Neural progenitor cell (in vitro differentiated cells): ENCODE measurements around the gene WIZ. TPM values are rescaled to one million over a fixed set of nuclear protein-coding genes. Genes with fewer than 3 reads are reported as not detected.

ENCODE experiments used
- DNase-seq: peaks from one replicate; pipeline ENCODE4 v3.0.0-alpha.2; 2016; ENCODE audit warnings: low spot score
- H2AFZ ChIP-seq: fragments of 200-600 bp; sonication (generic); replicated peaks from 2 replicates; pipeline ENCODE4 v1.6.1; 2016; ENCODE audit warnings: antibody characterized with exemption
- H3F3A ChIP-seq: fragments of 200-600 bp; sonication (generic); 2 replicates; pipeline ENCODE4 v1.6.1; 2016; ENCODE audit warnings: antibody characterized with exemption, low read depth
- H3K27ac ChIP-seq: fragments of 200-600 bp; sonication (generic); 2 replicates; pipeline ENCODE4 v1.5.1; 2016; ENCODE audit warnings: mild to moderate bottlenecking
- H3K27me3 ChIP-seq: fragments of 200-600 bp; sonication (generic); 2 replicates; pipeline ENCODE4 v1.6.1; 2016; ENCODE audit warnings: mild to moderate bottlenecking, moderate library complexity
- H3K36me3 ChIP-seq: fragments of 200-600 bp; sonication (generic); 2 replicates; pipeline ENCODE4 v1.5.1; 2016
- H3K4me1 ChIP-seq: fragments of 200-600 bp; sonication (generic); 2 replicates; pipeline ENCODE4 v1.6.1; 2016; ENCODE audit warnings: mixed run types
- H3K4me2 ChIP-seq: fragments of 200-600 bp; sonication (generic); 2 replicates; pipeline ENCODE4 v1.6.1; 2016
- H3K4me3 ChIP-seq: fragments of 200-600 bp; sonication (generic); 2 replicates; pipeline ENCODE4 v1.5.1; 2016
- H3K79me2 ChIP-seq: fragments of 200-600 bp; sonication (generic); 2 replicates; pipeline ENCODE4 v1.6.1; 2016; ENCODE audit warnings: low read depth
- H3K9ac ChIP-seq: fragments of 200-600 bp; sonication (generic); 2 replicates; pipeline ENCODE4 v1.6.1; 2016
- H3K9me3 ChIP-seq: fragments of 200-600 bp; sonication (generic); 2 replicates; pipeline ENCODE4 v1.5.1; 2016; ENCODE audit warnings: low read depth
- H4K20me1 ChIP-seq: fragments of 200-600 bp; sonication (generic); 2 replicates; pipeline ENCODE4 v1.6.1; 2016; ENCODE audit warnings: low read depth
- H3K27ac Mint-ChIP-seq: 3 replicates; pipeline ENCODE4 v1.8.0; 2021; ENCODE audit warnings: mixed read lengths
- H3K27me3 Mint-ChIP-seq: 2 replicates; pipeline ENCODE4 v1.8.0; 2022; ENCODE audit warnings: low read depth, mild to moderate bottlenecking, inconsistent platforms, moderate library complexity, mixed read lengths; ENCODE audit not compliant: insufficient read depth
- H3K36me3 Mint-ChIP-seq: 3 replicates; pipeline ENCODE4 v1.8.0; 2021; ENCODE audit warnings: mixed read lengths
- H3K4me1 Mint-ChIP-seq: 3 replicates; pipeline ENCODE4 v1.8.0; 2021; ENCODE audit warnings: mixed read lengths
- H3K4me3 Mint-ChIP-seq: 3 replicates; pipeline ENCODE4 v1.8.0; 2021; ENCODE audit warnings: mild to moderate bottlenecking, moderate library complexity, mixed read lengths
- H3K9me3 Mint-ChIP-seq: 3 replicates; pipeline ENCODE4 v1.8.0; 2020; ENCODE audit warnings: mixed read lengths
- CTCF ChIP-seq: fragments of 200-600 bp; sonication (generic); IDR thresholded peaks from 2 replicates; pipeline ENCODE4 v1.5.1; 2017; ENCODE audit warnings: antibody characterized with exemption, mild to moderate bottlenecking
- EZH2 ChIP-seq: fragments of 200-600 bp; sonication (generic); IDR thresholded peaks from 2 replicates; pipeline ENCODE4 v1.6.1; 2017; ENCODE audit warnings: antibody characterized with exemption, mild to moderate bottlenecking, moderate library complexity
- EZH2phosphoT487 ChIP-seq: fragments of 200-600 bp; sonication (generic); IDR thresholded peaks from 2 replicates; pipeline ENCODE4 v1.6.1; 2017; ENCODE audit warnings: antibody characterized with exemption
- total RNA-seq: library from RNA; depleted of rRNA; stranded (reverse); fragments of >200 nt; gene quantifications from 2 replicates; pipeline ENCODE4 v1.2.3, GENCODE V29; 2015; ENCODE audit warnings: low replicate concordance

The WIZ gene
- total RNA-seq, 1 donor from 2014 or later: 9.1 TPM

GRCh38 chr19:15431396-15432017 lies 18.2 kb downstream of the WIZ start:
- peak overlapping the region; percentile 98 for H3K9ac ChIP-seq
- no peaks in the 10 kb centered on the region for H3K36me3 ChIP-seq
- peak overlapping the region; percentile 95 for H3K4me2 ChIP-seq
- no peaks in the 10 kb centered on the region for H3K9me3 Mint-ChIP-seq
- peaks cover 11% of the 10 kb centered on the region for H3K36me3 Mint-ChIP-seq
- H3F3A ChIP-seq: peaks cover 11% of the 10 kb centered on the region
- peak; percentile 32 for DNase-seq
- H3K27me3 ChIP-seq: no peaks in the 10 kb centered on the region
- peaks cover 7% of the 10 kb centered on the region for H3K27me3 Mint-ChIP-seq
- no peak for TF ChIP-seq CTCF
- TF ChIP-seq EZH2phosphoT487: no peak
- TF ChIP-seq EZH2: no peak
- no peak overlapping the region for H3K27ac ChIP-seq
- peaks cover 36% of the 10 kb centered on the region for H3K79me2 ChIP-seq
- H3K9me3 ChIP-seq: no peaks in the 10 kb centered on the region
- H3K4me3 Mint-ChIP-seq: peak overlapping the region; percentile 98
- peaks cover 5% of the 10 kb centered on the region for H3K4me1 ChIP-seq
- no peak overlapping the region for H2AFZ ChIP-seq
- H3K4me1 Mint-ChIP-seq: peaks cover 24% of the 10 kb centered on the region
- peak overlapping the region; percentile 97 for H3K27ac Mint-ChIP-seq
- peak overlapping the region; percentile 100 for H3K4me3 ChIP-seq
- peaks cover 27% of the 10 kb centered on the region for H4K20me1 ChIP-seq

- Histone ChIP-seq H3K79me2 (peaks cover 36% of the 10 kb centered on the region), H3K9ac (no peak overlapping the region), H4K20me1 (peaks cover 27% of the 10 kb centered on the region), H3K4me1 (peaks cover 5% of the 10 kb centered on the region), H3K4me3 (no peak overlapping the region), H3K4me2 (peak overlapping the region; percentile 95), H3K9me3 (no peaks in the 10 kb centered on the region), H3K36me3 (no peaks in the 10 kb centered on the region), H2AFZ (no peak overlapping the region), H3K27ac (no peak overlapping the region), H3F3A (peaks cover 11% of the 10 kb centered on the region), H3K27me3 (no peaks in the 10 kb centered on the region)
- DNase-seq: no peak
- Mint-ChIP-seq H3K27ac (peak overlapping the region; percentile 26), H3K9me3 (peaks cover 2% of the 10 kb centered on the region), H3K27me3 (peaks cover 10% of the 10 kb centered on the region), H3K4me3 (peak overlapping the region; percentile 98), H3K36me3 (peaks cover 18% of the 10 kb centered on the region), H3K4me1 (peaks cover 24% of the 10 kb centered on the region)
- TF ChIP-seq EZH2 (no peak), CTCF (no peak), EZH2phosphoT487 (no peak)
Observed at GRCh38 chr19:15430526-15431120, 19.1 kb downstream of the WIZ start.

- no peaks in the 10 kb centered on the region for H3K27me3 ChIP-seq
- no peak for TF ChIP-seq EZH2phosphoT487
- TF ChIP-seq EZH2: no peak
- TF ChIP-seq CTCF: no peak
- H3K9me3 ChIP-seq: no peaks in the 10 kb centered on the region
- peaks cover 5% of the 10 kb centered on the region for H3K4me1 ChIP-seq
- peak overlapping the region; percentile 26 for H3K27ac Mint-ChIP-seq
- peaks cover 27% of the 10 kb centered on the region for H4K20me1 ChIP-seq
- H3K36me3 Mint-ChIP-seq: peaks cover 18% of the 10 kb centered on the region
- H3K4me1 Mint-ChIP-seq: peaks cover 24% of the 10 kb centered on the region
- no peak overlapping the region for H3K27ac ChIP-seq
- DNase-seq: no peak
- H3K4me2 ChIP-seq: no peak overlapping the region
- H3K4me3 ChIP-seq: no peak overlapping the region
- H3K36me3 ChIP-seq: no peaks in the 10 kb centered on the region
- H3K9ac ChIP-seq: no peak overlapping the region
- peaks cover 36% of the 10 kb centered on the region for H3K79me2 ChIP-seq
- H3F3A ChIP-seq: peaks cover 11% of the 10 kb centered on the region
- peaks cover 2% of the 10 kb centered on the region for H3K9me3 Mint-ChIP-seq
- peak overlapping the region; percentile 98 for H3K4me3 Mint-ChIP-seq
- peaks cover 10% of the 10 kb centered on the region for H3K27me3 Mint-ChIP-seq
- no peak overlapping the region for H2AFZ ChIP-seq
Observed at GRCh38 chr19:15429825-15430467, 19.8 kb downstream of the WIZ start.
